GM12891 (cell line): ENCODE data around the gene ARMC9.
"Not testable (repeated sequence)": the region's sequence is repeated elsewhere in the genome, so short reads cannot be mapped to it uniquely, and the experiment has no call there.

Experiments
- DNase-seq: peaks from one replicate; pipeline ENCODE4 v3.0.0; 2011; ENCODE audit warnings: low spot score; ENCODE audit not compliant: insufficient read length
- FAIRE-seq: peaks from 2 replicates; lab custom pipeline; 2011; peaks lifted over from hg19 to GRCh38; lab: Jason Lieb, UNC
- PAX5 ChIP-seq: IDR thresholded peaks from 2 replicates; pipeline ENCODE4 v1.6.1; 2011; ENCODE audit warnings: low read length, moderate library complexity, mild to moderate bottlenecking; ENCODE audit not compliant: insufficient read depth, severe bottlenecking
- POLR2A ChIP-seq: IDR thresholded peaks from 2 replicates; pipeline ENCODE4 v1.6.1; 2011; ENCODE audit warnings: low read depth, low read length, control low read depth
- POLR2AphosphoS5 ChIP-seq: IDR thresholded peaks from 2 replicates; pipeline ENCODE4 v1.6.1; 2011; ENCODE audit warnings: low read depth, low read length, control low read depth
- POU2F2 ChIP-seq: IDR thresholded peaks from 2 replicates; pipeline ENCODE4 v1.6.1; 2011; ENCODE audit warnings: low read depth, mild to moderate bottlenecking, control low read depth, low read length, moderate library complexity
- SPI1 ChIP-seq: IDR thresholded peaks from 2 replicates; pipeline ENCODE4 v1.6.1; 2011; ENCODE audit warnings: low read depth, low read length, control low read depth
- TAF1 ChIP-seq: IDR thresholded peaks from 2 replicates; pipeline ENCODE4 v1.6.1; 2011; ENCODE audit warnings: low read depth, low read length, control low read depth

ARMC9 gene

DNA sequence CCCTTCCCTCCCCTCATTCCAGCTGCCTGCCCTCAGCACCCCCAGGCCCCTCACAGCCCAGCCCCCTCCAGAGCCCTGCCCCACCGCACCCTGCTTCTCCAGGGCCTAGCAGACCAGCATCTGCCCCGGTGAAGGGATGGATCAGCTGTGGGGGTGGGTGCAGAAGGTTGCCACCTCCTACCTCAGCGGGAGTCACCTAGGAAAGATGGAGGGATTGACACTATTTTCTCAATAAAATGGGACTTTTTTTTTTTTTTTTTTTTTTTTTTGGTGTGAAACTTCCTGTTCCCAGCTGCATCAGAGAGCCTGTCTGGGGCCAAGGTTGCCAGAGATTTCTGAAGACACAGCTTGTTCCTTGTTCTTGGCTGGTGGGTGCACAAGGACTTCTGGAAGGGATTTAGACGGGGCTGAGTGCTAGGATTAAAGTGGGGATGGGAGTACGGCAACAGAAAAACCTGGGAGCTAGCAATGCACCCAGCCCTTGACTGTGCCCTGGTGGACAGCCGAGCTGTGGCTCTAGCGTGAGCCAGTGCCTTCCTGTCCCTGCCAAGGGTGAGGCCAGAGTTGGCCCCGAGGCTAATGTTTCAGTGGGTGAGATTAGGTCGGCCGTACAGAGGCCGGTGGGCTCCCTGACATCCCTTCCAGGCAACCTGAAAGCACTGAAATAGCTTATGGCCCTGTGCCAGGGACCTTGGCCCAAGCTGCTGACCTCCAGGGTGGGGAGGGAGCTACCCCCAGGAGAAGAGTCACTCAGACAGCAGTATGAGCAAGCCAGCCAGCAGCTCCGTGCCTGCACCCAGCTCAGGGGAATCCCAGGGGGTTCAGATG is 201.6 kb downstream of the ARMC9 start:
- TF ChIP-seq TAF1 = no peak
- TF ChIP-seq PAX5 = no peak
- TF ChIP-seq SPI1 = no peak
- TF ChIP-seq POU2F2 = no peak
- TF ChIP-seq POLR2AphosphoS5 = no peak
- no peak for TF ChIP-seq POLR2A
- no peak for DNase-seq
- no peak for FAIRE-seq

DNA sequence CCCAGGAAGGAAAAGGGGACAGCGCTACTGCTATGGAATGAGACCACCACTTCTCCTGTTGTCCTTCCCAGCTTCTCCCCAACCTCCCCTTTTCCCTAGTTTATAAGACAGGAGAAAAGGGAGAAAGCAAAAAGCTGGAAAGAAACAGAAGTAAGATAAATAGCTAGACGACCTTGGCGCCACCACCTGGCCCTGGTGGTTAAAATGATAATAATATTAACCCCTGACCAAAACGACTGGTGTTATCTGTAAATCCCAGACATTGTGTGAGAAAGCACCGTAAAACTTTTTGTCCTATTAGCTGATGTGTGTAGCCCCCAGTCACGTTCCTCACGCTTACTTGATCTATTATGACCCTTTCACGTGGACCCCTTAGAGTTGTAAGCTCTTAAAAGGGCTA is 202.2 kb downstream of the ARMC9 start:
- FAIRE-seq, DNase-seq: not testable (repeated sequence)

DNA sequence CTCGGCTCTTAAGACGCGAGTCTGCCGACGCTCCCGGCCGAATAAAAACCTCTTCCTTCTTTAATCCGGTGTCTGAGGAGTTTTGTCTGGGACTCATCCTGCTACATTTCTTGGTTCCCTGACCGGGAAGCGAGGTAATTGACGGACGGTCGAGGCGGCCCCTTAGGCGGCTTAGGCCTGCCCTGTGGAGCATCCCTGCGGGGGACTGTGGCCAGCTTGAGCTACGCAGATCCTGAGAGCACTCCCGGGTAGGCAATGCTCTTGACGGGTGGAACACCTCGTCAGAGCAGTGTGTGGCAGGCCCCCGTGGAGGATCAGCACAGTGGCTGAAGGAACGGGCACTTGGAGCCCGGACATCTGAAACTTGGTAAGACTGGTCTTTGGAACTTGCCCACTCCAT is 202.7 kb downstream of the ARMC9 start:
- DNase-seq, FAIRE-seq: not testable (repeated sequence)

DNA sequence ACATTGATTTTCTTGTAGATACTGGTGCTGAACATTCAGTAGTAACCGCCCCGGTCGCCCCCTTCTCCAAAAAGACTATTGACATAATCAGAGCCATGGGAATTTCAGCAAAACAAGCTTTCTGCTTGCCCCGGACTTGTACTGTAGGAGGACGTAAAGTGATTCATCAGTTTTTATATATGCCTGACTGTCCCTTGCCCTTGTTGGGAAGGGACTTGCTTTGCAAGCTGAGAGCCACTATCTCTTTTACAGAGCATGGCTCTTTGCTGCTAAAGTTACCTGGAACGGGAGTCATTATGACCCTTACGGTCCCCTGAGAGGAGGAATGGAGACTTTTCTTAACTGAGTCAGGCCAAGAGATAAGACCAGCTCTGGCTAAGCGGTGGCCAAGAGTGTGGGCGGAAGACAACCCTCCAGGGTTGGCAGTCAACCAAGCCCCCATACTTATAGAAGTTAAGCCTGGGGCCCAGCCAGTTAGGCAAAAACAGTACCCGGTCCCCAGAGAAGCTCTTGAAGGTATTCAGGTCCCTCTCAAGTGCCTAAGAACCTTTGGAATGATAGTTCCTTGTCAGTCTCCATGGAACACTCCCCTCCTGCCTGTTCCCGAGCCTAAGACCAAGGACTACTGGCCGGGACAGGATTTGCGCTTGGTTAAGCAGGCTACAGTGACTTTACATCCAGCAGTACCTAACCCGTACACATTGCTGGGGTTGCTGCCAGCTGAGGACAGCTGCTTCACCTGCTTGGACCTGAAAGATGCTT is 205.2 kb downstream of the ARMC9 start:
- not testable (repeated sequence) for FAIRE-seq, DNase-seq

DNA sequence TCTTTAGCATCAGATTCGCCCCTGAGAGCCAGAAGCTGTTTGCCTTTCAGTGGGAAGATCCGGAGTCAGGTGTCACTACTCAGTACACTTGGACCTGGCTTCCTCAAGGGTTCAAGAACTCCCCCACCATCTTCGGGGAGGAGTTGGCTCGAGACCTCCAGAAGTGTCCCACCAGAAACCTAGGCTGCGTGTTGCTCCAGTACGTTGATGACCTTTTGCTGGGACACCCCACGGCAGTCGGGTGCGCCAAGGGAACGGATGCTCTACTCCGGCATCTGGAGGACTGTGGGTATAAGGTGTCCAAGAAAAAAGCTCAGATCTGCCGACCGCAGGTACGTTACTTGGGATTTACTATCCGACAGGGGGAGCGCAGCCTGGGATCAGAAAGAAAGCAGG is 205.8 kb downstream of the ARMC9 start:
- FAIRE-seq, DNase-seq: not testable (repeated sequence)

GRCh38 chr2:231405601-231406367 is 207.4 kb downstream of the ARMC9 start:
- not testable (repeated sequence) for DNase-seq, FAIRE-seq

- FAIRE-seq = not testable (repeated sequence)
Measured at GRCh38 chr2:231407686-231408085, 209.3 kb downstream of the ARMC9 start.

DNA sequence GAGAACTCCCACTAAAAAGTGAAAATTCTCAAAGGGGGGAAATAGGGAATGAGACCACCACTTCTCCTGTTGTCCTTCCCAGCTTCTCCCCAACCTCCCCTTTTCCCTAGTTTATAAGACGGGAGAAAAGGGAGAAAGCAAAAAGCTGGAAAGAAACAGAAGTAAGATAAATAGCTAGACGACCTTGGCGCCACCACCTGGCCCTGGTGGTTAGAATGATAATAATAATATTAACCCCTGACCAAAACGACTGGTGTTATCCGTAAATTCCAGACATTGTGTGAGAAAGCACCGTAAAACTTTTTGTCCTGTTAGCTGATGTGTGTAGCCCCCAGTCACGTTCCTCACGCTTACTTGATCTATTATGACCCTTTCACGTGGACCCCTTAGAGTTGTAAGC is 209.9 kb downstream of the ARMC9 start:
- DNase-seq = not testable (repeated sequence)

More at GRCh38 chr2:231407686-231408085, 209.3 kb downstream of the ARMC9 start:
- DNase-seq = not testable (repeated sequence)

DNA sequence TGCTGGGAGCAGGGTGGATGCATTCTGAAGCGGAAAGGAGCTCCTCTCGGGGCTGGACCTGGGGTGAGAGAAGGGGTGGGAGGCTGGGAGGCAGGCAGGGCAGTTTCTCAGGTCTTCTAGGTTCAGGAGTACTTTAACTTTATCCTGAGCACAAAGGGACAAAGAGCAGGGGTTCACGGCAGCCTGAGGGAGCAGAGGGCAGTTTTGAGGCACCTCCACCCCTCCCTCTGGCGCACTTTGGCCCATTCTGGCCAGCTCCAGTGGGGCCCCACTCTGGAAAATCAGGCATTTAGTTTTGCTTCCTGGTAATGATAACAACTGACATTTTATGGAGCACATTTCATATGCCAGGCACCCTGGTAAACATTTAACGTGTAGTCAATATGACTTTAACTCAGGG is 211.3 kb downstream of the ARMC9 start:
- FAIRE-seq = no peak
- DNase-seq = no peak
- TF ChIP-seq POLR2AphosphoS5 = no peak
- no peak for TF ChIP-seq TAF1
- no peak for TF ChIP-seq POU2F2
- no peak for TF ChIP-seq PAX5
- TF ChIP-seq POLR2A = no peak
- TF ChIP-seq SPI1 = no peak

More for the DNA sequence above, 209.9 kb downstream of the ARMC9 start:
- FAIRE-seq = not testable (repeated sequence)

GRCh38 chr2:231410293-231411004 is 212.0 kb downstream of the ARMC9 start:
- no peak for TF ChIP-seq TAF1
- TF ChIP-seq SPI1 = no peak
- TF ChIP-seq POLR2AphosphoS5 = no peak
- TF ChIP-seq PAX5 = no peak
- TF ChIP-seq POU2F2 = no peak
- no peak for TF ChIP-seq POLR2A
- no peak for FAIRE-seq
- DNase-seq = no peak

GRCh38 chr2:231411237-231411636 is 212.8 kb downstream of the ARMC9 start:
- no peak for TF ChIP-seq TAF1
- TF ChIP-seq POLR2AphosphoS5 = no peak
- no peak for TF ChIP-seq POU2F2
- no peak for TF ChIP-seq POLR2A
- no peak for TF ChIP-seq PAX5
- TF ChIP-seq SPI1 = no peak
- no peak for DNase-seq
- no peak for FAIRE-seq
